ENCODE data around the gene KLF3. TPM values are rescaled to one million over a fixed set of nuclear protein-coding genes. Genes with fewer than 3 reads are reported as not detected.

The KLF3 gene
- total RNA-seq, 1 experiment from 2014 or later, result 16.8 TPM

DNA sequence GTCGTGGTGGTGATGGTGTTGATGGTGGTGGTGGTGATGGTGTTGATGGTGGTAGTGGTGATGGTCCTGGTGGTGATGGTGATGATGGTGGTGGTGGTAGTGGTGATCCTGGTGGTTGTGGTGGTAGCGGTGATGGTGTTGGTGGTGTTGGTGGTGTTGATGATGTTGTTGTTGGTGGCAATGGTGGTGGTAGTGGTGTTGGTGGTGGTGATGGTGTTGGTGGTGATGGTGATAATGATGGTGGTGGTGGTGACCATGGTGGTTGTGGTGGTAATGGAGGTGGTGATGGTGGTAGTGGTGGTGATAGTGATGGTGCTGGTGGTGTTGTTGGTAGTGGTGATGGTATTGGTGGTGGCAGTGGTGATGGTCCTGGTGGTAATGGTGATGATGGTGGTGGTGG, 69.7 kb downstream of the KLF3 start (continued):
- TF ChIP-seq, protein P1, sequence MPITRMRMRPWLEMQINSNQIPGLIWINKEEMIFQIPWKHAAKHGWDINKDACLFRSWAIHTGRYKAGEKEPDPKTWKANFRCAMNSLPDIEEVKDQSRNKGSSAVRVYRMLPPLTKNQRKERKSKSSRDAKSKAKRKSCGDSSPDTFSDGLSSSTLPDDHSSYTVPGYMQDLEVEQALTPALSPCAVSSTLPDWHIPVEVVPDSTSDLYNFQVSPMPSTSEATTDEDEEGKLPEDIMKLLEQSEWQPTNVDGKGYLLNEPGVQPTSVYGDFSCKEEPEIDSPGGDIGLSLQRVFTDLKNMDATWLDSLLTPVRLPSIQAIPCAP (CRISPR knock-in tag; IDR thresholded peaks at IDR 0.05), result no peak
- no peak for TF ChIP-seq GRHL2 (CRISPR knock-in tag; IDR thresholded peaks at IDR 0.05; ENCODE audit: insufficient replicate concordance, severe bottlenecking)
- TF ChIP-seq TEAD4 (CRISPR knock-in tag; IDR thresholded peaks at IDR 0.05), result no peak
- no peak for TF ChIP-seq FOXP1 (CRISPR knock-in tag; IDR thresholded peaks at IDR 0.05; ENCODE audit: borderline replicate concordance)
- TF ChIP-seq, protein P2, sequence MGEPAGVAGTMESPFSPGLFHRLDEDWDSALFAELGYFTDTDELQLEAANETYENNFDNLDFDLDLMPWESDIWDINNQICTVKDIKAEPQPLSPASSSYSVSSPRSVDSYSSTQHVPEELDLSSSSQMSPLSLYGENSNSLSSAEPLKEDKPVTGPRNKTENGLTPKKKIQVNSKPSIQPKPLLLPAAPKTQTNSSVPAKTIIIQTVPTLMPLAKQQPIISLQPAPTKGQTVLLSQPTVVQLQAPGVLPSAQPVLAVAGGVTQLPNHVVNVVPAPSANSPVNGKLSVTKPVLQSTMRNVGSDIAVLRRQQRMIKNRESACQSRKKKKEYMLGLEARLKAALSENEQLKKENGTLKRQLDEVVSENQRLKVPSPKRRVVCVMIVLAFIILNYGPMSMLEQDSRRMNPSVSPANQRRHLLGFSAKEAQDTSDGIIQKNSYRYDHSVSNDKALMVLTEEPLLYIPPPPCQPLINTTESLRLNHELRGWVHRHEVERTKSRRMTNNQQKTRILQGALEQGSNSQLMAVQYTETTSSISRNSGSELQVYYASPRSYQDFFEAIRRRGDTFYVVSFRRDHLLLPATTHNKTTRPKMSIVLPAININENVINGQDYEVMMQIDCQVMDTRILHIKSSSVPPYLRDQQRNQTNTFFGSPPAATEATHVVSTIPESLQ (CRISPR knock-in tag; IDR thresholded peaks at IDR 0.05), result no peak
- TF ChIP-seq FOXK1 (CRISPR knock-in tag; IDR thresholded peaks at IDR 0.05), result no peak
- no peak for TF ChIP-seq NR1H2 (CRISPR knock-in tag; IDR thresholded peaks at IDR 0.05)
- TF ChIP-seq, protein P3, sequence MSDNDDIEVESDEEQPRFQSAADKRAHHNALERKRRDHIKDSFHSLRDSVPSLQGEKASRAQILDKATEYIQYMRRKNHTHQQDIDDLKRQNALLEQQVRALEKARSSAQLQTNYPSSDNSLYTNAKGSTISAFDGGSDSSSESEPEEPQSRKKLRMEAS (CRISPR knock-in tag; IDR thresholded peaks at IDR 0.05), result no peak
- TF ChIP-seq, protein P4, sequence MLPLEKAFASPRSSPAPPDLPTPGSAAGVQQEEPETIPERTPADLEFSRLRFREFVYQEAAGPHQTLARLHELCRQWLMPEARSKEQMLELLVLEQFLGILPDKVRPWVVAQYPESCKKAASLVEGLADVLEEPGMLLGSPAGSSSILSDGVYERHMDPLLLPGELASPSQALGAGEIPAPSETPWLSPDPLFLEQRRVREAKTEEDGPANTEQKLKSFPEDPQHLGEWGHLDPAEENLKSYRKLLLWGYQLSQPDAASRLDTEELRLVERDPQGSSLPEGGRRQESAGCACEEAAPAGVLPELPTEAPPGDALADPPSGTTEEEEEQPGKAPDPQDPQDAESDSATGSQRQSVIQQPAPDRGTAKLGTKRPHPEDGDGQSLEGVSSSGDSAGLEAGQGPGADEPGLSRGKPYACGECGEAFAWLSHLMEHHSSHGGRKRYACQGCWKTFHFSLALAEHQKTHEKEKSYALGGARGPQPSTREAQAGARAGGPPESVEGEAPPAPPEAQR (CRISPR knock-in tag; IDR thresholded peaks at IDR 0.05), result no peak

DNA sequence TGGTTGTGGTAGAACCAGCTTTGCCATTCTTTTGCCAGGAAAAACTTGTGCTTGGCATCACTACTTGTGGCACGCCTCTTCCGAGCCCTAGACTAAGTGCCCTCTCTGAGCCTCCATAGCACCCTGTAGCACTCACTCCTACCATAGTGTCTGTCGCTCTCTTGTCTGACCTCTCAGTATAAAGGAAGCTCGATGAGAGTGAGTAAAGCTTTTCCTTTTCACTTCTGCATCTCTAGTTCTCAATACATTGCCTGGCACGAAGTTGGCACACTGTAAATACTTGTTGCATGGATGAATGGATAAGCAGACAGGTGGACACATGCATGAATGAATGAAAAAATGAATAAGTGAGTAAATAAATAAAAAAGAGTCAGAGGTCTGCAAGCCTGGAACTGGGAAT, 70.4 kb downstream of the KLF3 start:
- Mint-ChIP-seq H3K9me3 (peaks cover 28% of the 10 kb centered on the region), H3K27ac (no peak overlapping the region), H3K36me3 (peaks cover 11% of the 10 kb centered on the region), H3K4me1 (no peaks in the 10 kb centered on the region), H3K4me3 (no peak overlapping the region), H3K27me3 (ENCODE audit: low read depth) (no peaks in the 10 kb centered on the region)
- no peak for DNase-seq (ENCODE audit: low spot score)
- POLR2A ChIA-PET, result no interaction called here
- CTCF ChIA-PET, result interaction anchor here (2.2 kb wide), 1 partner anchor 555 kb away, joined by 8 read pairs; no protein-coding TSS in a partner anchor
- no peak for ATAC-seq
- TF ChIP-seq TEAD4 (CRISPR knock-in tag; IDR thresholded peaks at IDR 0.05) (no peak), IRF2 (CRISPR knock-in tag; IDR thresholded peaks at IDR 0.05; ENCODE audit: borderline replicate concordance, low read depth) (no peak), GABPB1 (CRISPR knock-in tag; IDR thresholded peaks at IDR 0.05) (no peak), GTF2I (CRISPR knock-in tag; conservative IDR thresholded peaks at IDR 0.05) (no peak), OVOL2 (CRISPR knock-in tag; IDR thresholded peaks at IDR 0.05; ENCODE audit: borderline replicate concordance) (no peak), CREM (CRISPR knock-in tag; IDR thresholded peaks at IDR 0.05) (no peak), PRRX2 (CRISPR knock-in tag; IDR thresholded peaks at IDR 0.05) (no peak), SOX15 (CRISPR knock-in tag; IDR thresholded peaks at IDR 0.05) (no peak), NFE2L1 (CRISPR knock-in tag; IDR thresholded peaks at IDR 0.05) (no peak), TCF7 (CRISPR knock-in tag; IDR thresholded peaks at IDR 0.05; ENCODE audit: low read depth) (no peak)
- TF ChIP-seq, protein P5, sequence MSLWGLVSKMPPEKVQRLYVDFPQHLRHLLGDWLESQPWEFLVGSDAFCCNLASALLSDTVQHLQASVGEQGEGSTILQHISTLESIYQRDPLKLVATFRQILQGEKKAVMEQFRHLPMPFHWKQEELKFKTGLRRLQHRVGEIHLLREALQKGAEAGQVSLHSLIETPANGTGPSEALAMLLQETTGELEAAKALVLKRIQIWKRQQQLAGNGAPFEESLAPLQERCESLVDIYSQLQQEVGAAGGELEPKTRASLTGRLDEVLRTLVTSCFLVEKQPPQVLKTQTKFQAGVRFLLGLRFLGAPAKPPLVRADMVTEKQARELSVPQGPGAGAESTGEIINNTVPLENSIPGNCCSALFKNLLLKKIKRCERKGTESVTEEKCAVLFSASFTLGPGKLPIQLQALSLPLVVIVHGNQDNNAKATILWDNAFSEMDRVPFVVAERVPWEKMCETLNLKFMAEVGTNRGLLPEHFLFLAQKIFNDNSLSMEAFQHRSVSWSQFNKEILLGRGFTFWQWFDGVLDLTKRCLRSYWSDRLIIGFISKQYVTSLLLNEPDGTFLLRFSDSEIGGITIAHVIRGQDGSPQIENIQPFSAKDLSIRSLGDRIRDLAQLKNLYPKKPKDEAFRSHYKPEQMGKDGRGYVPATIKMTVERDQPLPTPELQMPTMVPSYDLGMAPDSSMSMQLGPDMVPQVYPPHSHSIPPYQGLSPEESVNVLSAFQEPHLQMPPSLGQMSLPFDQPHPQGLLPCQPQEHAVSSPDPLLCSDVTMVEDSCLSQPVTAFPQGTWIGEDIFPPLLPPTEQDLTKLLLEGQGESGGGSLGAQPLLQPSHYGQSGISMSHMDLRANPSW (CRISPR knock-in tag; conservative IDR thresholded peaks at IDR 0.05; ENCODE audit: low read depth), result no peak
- TF ChIP-seq, protein P2 (CRISPR knock-in tag; IDR thresholded peaks at IDR 0.05), result no peak
- TF ChIP-seq, protein P6, sequence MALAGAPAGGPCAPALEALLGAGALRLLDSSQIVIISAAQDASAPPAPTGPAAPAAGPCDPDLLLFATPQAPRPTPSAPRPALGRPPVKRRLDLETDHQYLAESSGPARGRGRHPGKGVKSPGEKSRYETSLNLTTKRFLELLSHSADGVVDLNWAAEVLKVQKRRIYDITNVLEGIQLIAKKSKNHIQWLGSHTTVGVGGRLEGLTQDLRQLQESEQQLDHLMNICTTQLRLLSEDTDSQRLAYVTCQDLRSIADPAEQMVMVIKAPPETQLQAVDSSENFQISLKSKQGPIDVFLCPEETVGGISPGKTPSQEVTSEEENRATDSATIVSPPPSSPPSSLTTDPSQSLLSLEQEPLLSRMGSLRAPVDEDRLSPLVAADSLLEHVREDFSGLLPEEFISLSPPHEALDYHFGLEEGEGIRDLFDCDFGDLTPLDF (CRISPR knock-in tag; IDR thresholded peaks at IDR 0.05), result no peak
- TF ChIP-seq, protein P7, sequence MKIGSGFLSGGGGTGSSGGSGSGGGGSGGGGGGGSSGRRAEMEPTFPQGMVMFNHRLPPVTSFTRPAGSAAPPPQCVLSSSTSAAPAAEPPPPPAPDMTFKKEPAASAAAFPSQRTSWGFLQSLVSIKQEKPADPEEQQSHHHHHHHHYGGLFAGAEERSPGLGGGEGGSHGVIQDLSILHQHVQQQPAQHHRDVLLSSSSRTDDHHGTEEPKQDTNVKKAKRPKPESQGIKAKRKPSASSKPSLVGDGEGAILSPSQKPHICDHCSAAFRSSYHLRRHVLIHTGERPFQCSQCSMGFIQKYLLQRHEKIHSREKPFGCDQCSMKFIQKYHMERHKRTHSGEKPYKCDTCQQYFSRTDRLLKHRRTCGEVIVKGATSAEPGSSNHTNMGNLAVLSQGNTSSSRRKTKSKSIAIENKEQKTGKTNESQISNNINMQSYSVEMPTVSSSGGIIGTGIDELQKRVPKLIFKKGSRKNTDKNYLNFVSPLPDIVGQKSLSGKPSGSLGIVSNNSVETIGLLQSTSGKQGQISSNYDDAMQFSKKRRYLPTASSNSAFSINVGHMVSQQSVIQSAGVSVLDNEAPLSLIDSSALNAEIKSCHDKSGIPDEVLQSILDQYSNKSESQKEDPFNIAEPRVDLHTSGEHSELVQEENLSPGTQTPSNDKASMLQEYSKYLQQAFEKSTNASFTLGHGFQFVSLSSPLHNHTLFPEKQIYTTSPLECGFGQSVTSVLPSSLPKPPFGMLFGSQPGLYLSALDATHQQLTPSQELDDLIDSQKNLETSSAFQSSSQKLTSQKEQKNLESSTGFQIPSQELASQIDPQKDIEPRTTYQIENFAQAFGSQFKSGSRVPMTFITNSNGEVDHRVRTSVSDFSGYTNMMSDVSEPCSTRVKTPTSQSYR (CRISPR knock-in tag; IDR thresholded peaks at IDR 0.05), result no peak
- TF ChIP-seq, protein P8, sequence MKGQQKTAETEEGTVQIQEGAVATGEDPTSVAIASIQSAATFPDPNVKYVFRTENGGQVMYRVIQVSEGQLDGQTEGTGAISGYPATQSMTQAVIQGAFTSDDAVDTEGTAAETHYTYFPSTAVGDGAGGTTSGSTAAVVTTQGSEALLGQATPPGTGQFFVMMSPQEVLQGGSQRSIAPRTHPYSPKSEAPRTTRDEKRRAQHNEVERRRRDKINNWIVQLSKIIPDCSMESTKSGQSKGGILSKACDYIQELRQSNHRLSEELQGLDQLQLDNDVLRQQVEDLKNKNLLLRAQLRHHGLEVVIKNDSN (CRISPR knock-in tag; IDR thresholded peaks at IDR 0.05), result no peak

Measured in WTC11 (cell line).